Measurements from ENCODE around the gene MPP1. TPM values are rescaled to one million over a fixed set of nuclear protein-coding genes. Genes with fewer than 3 reads are reported as not detected.
A peak's percentile ranks its signal among the peaks of the same experiment; 100 is the strongest.

MPP1 gene
- total and polyA plus RNA-seq, 9 of the 15 experiments (the other 6 are each of a cell fraction or from before 2014, with no cell fraction given) = 227 to 395 (median 283) TPM

DNA sequence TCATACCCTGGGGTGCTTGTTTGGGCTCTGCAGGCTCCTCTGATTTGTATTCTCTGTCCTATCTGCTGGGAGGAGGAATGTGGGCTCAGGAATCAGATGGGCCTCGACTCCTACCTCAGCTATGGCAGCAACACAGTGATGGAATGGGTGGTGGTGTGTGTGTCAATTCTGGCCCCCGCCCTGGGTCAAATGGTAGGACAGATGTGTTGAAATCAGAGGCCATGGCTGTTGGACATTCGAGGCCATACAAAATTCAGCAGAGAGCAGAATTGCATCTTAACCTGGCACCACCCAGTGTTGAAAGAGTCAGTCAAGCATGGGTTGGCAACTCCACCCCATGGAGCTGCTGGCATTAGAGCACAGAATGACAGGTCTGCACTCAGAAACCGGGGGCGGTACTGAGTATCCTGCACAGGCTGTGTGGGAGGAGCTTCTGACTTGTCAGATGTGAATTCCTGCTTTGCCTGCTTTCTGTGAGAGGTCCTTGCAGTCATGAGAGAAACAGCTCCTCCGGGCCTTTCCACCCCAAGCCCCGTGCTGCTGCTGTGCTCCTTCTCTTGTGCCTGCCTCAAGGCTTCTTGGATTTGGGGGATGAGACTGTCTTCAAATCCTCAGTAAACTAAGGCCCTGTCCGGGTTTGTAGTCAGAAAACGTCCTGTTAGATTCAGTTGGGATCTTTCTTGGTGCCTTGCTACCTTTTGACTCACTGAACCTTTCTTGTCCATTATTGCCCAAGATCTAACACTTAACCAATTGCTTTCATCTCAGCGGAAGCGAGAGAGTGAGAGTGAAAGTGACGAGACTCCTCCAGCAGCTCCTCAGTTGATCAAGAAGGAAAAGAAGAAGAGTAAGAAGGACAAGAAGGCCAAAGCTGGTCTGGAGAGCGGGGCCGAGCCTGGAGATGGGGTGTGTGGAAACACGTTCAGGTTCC, 29.6 kb downstream of the MPP1 start:
- H3K36me3 ChIP-seq (ENCODE audit: control insufficient read depth, insufficient read depth, low read length) = peaks cover 90% of the 10 kb centered on the region
- H3K27ac ChIP-seq (ENCODE audit: extremely low read depth, low read depth, low read length) = 0 out of 3 replicates have a peak overlapping the region, but pooled peaks have one; percentile 48
- no peaks in the 10 kb centered on the region for H3K9me1 ChIP-seq (ENCODE audit: control insufficient read depth, insufficient read depth, low read length)
- peaks cover 0 to 12% of the 10 kb centered on the region in 2 experiments; a peak in 3 of 5 replicates for H3K4me1 ChIP-seq (replicated peaks in 1 of 2; ENCODE audit: control insufficient read depth in 2 of 2, insufficient read depth in 2 of 2, low read length in 2 of 2)
- FAIRE-seq (peak; percentile 55), ATAC-seq (peak; percentile 70), DNase-seq (ENCODE audit: extremely low read depth in 1 of 4, low spot score in 3 of 4) (peak in 2 of 4 experiments; percentile 29 to 67)
- ChIA-PET CTCF (ENCODE audit: low intra/inter-chr PET ratio) (no interaction called here), POLR2A (interaction anchor here (0.7 to 8.2 kb wide), 15 partner anchors 9 to 252 kb away, joined by 3 to 94 read pairs (median 6); partner anchors contain the start of genes DKC1, FUNDC2, GAB3 and MPP1)
- no peak overlapping the region for H3K4me3 ChIP-seq
- H3K27me3 ChIP-seq (ENCODE audit: control insufficient read depth in 2 of 2, insufficient read depth in 2 of 2, low read length in 2 of 2) = no peaks in the 10 kb centered on the region
- BruUV-seq (replicated peaks) = no TSS peak
- in situ Hi-C loops (cut with MboI) = no loop called here
- no peak overlapping the region for H2AFZ ChIP-seq (ENCODE audit: low read depth, low read length)
- no peaks in the 10 kb centered on the region for H3K9me3 ChIP-seq (replicated peaks; ENCODE audit: control insufficient read depth, insufficient read depth, low read depth, low read length)
- H3K4me2 ChIP-seq (ENCODE audit: insufficient read depth, low read length) = no peak overlapping the region
- peaks cover 27% of the 10 kb centered on the region for H4K20me1 ChIP-seq (replicated peaks; ENCODE audit: control insufficient read depth, insufficient read depth, low read length)
- H3K79me2 ChIP-seq (ENCODE audit: control insufficient read depth, insufficient read depth, low read length) = peaks cover 29% of the 10 kb centered on the region
- 74% methylated on average over 12 of the region's 15 CpGs for WGBS (ENCODE audit: insufficient coverage, low coverage, missing lambda C conversion rate)
- intact Hi-C loops (cut with micrococcal nuclease) = loop anchor here (2.0 kb wide), 1 partner anchor 65 kb away; no protein-coding TSS in a partner anchor
- H3K9ac ChIP-seq (ENCODE audit: insufficient read depth in 1 of 2, low read depth in 2 of 2, low read length in 2 of 2) = no peak overlapping the region
- TF ChIP-seq NFE2L1 (tag; IDR thresholded peaks at IDR 0.05; ENCODE audit: borderline replicate concordance, low read depth) = no peak
- no peak for TF ChIP-seq KDM5B (IDR thresholded peaks at IDR 0.05; ENCODE audit: insufficient replicate concordance, low read depth, low read length)
- TF ChIP-seq EGR1 (conservative IDR thresholded peaks at IDR 0.05) = peak; percentile 69
- TF ChIP-seq ZFX (CRISPR knock-in tag; IDR thresholded peaks at IDR 0.05) = peak; percentile 20; the same call in 1 of the 2 replicates
- TF ChIP-seq POLR2AphosphoS2 (IDR thresholded peaks at IDR 0.05; ENCODE audit: low read length) = peak; percentile 91
- TF ChIP-seq, protein P1, sequence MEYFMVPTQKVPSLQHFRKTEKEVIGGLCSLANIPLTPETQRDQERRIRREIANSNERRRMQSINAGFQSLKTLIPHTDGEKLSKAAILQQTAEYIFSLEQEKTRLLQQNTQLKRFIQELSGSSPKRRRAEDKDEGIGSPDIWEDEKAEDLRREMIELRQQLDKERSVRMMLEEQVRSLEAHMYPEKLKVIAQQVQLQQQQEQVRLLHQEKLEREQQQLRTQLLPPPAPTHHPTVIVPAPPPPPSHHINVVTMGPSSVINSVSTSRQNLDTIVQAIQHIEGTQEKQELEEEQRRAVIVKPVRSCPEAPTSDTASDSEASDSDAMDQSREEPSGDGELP (CRISPR knock-in tag; IDR thresholded peaks at IDR 0.05; ENCODE audit: borderline replicate concordance) = 0 out of 2 replicates have a peak, but pooled peaks have one; percentile 13
- peak; percentile 51 for TF ChIP-seq POLR2B (IDR thresholded peaks at IDR 0.05; ENCODE audit: low read depth, partially characterized antibody)
- peak; percentile 40 for TF ChIP-seq SUPT5H (IDR thresholded peaks at IDR 0.05)
- TF ChIP-seq POLR2A (conservative IDR thresholded peaks at IDR 0.05) = peak; percentile 44
- TF ChIP-seq POLR2AphosphoS5 (IDR thresholded peaks at IDR 0.05; ENCODE audit: control insufficient read depth, insufficient read depth, low read depth, low read length) = peak; percentile 46; the same call in 1 of the 2 replicates
- TF ChIP-seq POLR2G (IDR thresholded peaks at IDR 0.05; ENCODE audit: low read depth, low read length) = 0 out of 2 replicates have a peak, but pooled peaks have one; percentile 11
- TF ChIP-seq, protein P2, sequence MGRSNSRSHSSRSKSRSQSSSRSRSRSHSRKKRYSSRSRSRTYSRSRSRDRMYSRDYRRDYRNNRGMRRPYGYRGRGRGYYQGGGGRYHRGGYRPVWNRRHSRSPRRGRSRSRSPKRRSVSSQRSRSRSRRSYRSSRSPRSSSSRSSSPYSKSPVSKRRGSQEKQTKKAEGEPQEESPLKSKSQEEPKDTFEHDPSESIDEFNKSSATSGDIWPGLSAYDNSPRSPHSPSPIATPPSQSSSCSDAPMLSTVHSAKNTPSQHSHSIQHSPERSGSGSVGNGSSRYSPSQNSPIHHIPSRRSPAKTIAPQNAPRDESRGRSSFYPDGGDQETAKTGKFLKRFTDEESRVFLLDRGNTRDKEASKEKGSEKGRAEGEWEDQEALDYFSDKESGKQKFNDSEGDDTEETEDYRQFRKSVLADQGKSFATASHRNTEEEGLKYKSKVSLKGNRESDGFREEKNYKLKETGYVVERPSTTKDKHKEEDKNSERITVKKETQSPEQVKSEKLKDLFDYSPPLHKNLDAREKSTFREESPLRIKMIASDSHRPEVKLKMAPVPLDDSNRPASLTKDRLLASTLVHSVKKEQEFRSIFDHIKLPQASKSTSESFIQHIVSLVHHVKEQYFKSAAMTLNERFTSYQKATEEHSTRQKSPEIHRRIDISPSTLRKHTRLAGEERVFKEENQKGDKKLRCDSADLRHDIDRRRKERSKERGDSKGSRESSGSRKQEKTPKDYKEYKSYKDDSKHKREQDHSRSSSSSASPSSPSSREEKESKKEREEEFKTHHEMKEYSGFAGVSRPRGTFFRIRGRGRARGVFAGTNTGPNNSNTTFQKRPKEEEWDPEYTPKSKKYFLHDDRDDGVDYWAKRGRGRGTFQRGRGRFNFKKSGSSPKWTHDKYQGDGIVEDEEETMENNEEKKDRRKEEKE (IDR thresholded peaks at IDR 0.05; ENCODE audit: borderline replicate concordance in 1 of 2, control insufficient read depth in 1 of 2, low read depth in 2 of 2, low read length in 1 of 2) = 0 out of 4 replicates have a peak, but pooled peaks of 1 of the 2 experiments have one; percentile 9
- TF ChIP-seq YY1 (IDR thresholded peaks at IDR 0.05; ENCODE audit: borderline replicate concordance in 1 of 3, control insufficient read depth in 1 of 3, extremely low read depth in 1 of 3, insufficient read depth in 3 of 3, insufficient read length in 1 of 3, insufficient replicate concordance in 2 of 3, low read depth in 1 of 3, low read length in 2 of 3) = no peak
- no peak for TF ChIP-seq TSC22D4 (tag; IDR thresholded peaks at IDR 0.05)
- TF ChIP-seq PML (IDR thresholded peaks at IDR 0.05; ENCODE audit: low read length) = peak; percentile 18
